Measurements from ENCODE around the gene TCP1.
"Not testable (repeated sequence)": the region's sequence is repeated elsewhere in the genome, so short reads cannot be mapped to it uniquely, and the experiment has no call there.

Gene TCP1

GRCh38 chr6:159789377-159790148, at the start of gene TCP1:
TCP1 (minus strand) TSS chr6:159789602; CDS start chr6:159789468, 134 bp downstream.
- peak; percentile 84 for DNase-seq (ENCODE audit: extremely low spot score, insufficient read length, low read depth)
- FAIRE-seq = peak; percentile 99

GRCh38 chr6:159838020-159838744, 48.8 kb upstream of the TCP1 start:
- DNase-seq (ENCODE audit: extremely low spot score, insufficient read length, low read depth) (no peak), FAIRE-seq (no peak)

- DNase-seq (ENCODE audit: extremely low spot score, insufficient read length, low read depth) = no peak
- FAIRE-seq = no peak
Observed at GRCh38 chr6:159837511-159837910, 48.1 kb upstream of the TCP1 start.

GRCh38 chr6:159836718-159837490, 47.5 kb upstream of the TCP1 start:
- no peak for FAIRE-seq
- DNase-seq (ENCODE audit: extremely low spot score, insufficient read length, low read depth) = no peak

- FAIRE-seq (no peak), DNase-seq (ENCODE audit: extremely low spot score, insufficient read length, low read depth) (no peak)
Observed at GRCh38 chr6:159833997-159834603, 44.7 kb upstream of the TCP1 start.

GRCh38 chr6:159833556-159833955, 44.2 kb upstream of the TCP1 start:
- FAIRE-seq = no peak
- no peak for DNase-seq (ENCODE audit: extremely low spot score, insufficient read length, low read depth)

- DNase-seq (ENCODE audit: extremely low spot score, insufficient read length, low read depth) = no peak
- no peak for FAIRE-seq
Observed at GRCh38 chr6:159832946-159833345, 43.5 kb upstream of the TCP1 start.

GRCh38 chr6:159831373-159831679, 41.9 kb upstream of the TCP1 start:
- no peak for DNase-seq (ENCODE audit: extremely low spot score, insufficient read length, low read depth)
- FAIRE-seq = no peak

GRCh38 chr6:159830501-159831372, 41.3 kb upstream of the TCP1 start:
- FAIRE-seq (no peak), DNase-seq (ENCODE audit: extremely low spot score, insufficient read length, low read depth) (no peak)

- peak; percentile 77 for FAIRE-seq
- no peak for DNase-seq (ENCODE audit: extremely low spot score, insufficient read length, low read depth)
Observed at GRCh38 chr6:159829526-159829925, 40.1 kb upstream of the TCP1 start.

- FAIRE-seq (no peak), DNase-seq (ENCODE audit: extremely low spot score, insufficient read length, low read depth) (no peak)
Observed at GRCh38 chr6:159828074-159828473, 38.7 kb upstream of the TCP1 start.

GRCh38 chr6:159826968-159827647, 37.7 kb upstream of the TCP1 start:
- DNase-seq (ENCODE audit: extremely low spot score, insufficient read length, low read depth) (no peak), FAIRE-seq (no peak)

GRCh38 chr6:159826004-159826403, 36.6 kb upstream of the TCP1 start:
- DNase-seq (ENCODE audit: extremely low spot score, insufficient read length, low read depth) = no peak
- no peak for FAIRE-seq

GRCh38 chr6:159824690-159825089, 35.3 kb upstream of the TCP1 start:
- not testable (repeated sequence) for FAIRE-seq

GRCh38 chr6:159823953-159824352, 34.6 kb upstream of the TCP1 start:
- no peak for DNase-seq (ENCODE audit: extremely low spot score, insufficient read length, low read depth)
- FAIRE-seq = no peak

More at GRCh38 chr6:159824690-159825089, 35.3 kb upstream of the TCP1 start:
- not testable (repeated sequence) for DNase-seq (ENCODE audit: extremely low spot score, insufficient read length, low read depth)

GRCh38 chr6:159821726-159822125, 32.3 kb upstream of the TCP1 start:
- DNase-seq (ENCODE audit: extremely low spot score, insufficient read length, low read depth) = no peak
- no peak for FAIRE-seq

GRCh38 chr6:159821122-159821521, 31.7 kb upstream of the TCP1 start:
- FAIRE-seq = no peak
- DNase-seq (ENCODE audit: extremely low spot score, insufficient read length, low read depth) = no peak

- peak; percentile 52 for FAIRE-seq
- DNase-seq (ENCODE audit: extremely low spot score, insufficient read length, low read depth) = no peak
Observed at GRCh38 chr6:159819932-159820640, 30.7 kb upstream of the TCP1 start.

Measured in GM18507 (cell line).